ENCODE data around the gene ESCO1.

ESCO1 gene

GRCh38 chr18:21604671-21605070 is 4.2 kb upstream of the ESCO1 start:
- no peaks in the 10 kb centered on the region for H3K36me3 ChIP-seq
- no peak for TF ChIP-seq CTCF (IDR thresholded peaks at IDR 0.05)
- no peaks in the 10 kb centered on the region for H3K9me3 ChIP-seq
- H3K27me3 ChIP-seq, result no peaks in the 10 kb centered on the region
- no peak overlapping the region for H3K4me3 ChIP-seq (ENCODE audit: low read depth in 1 of 2, low read length in 1 of 2)
- H3K27ac ChIP-seq, result no peak overlapping the region
- H3K4me1 ChIP-seq (ENCODE audit: control insufficient read depth in 1 of 2, insufficient read depth in 1 of 2, low read depth in 1 of 2, low read length in 1 of 2), result peaks cover 19 to 25% of the 10 kb centered on the region in 2 experiments

- Histone ChIP-seq H3K27ac (peak overlapping the region; percentile 95), H3K9me3 (no peaks in the 10 kb centered on the region), H3K4me1 (ENCODE audit: control insufficient read depth in 1 of 2, insufficient read depth in 1 of 2, low read depth in 1 of 2, low read length in 1 of 2) (peaks cover 32 to 43% of the 10 kb centered on the region in 2 experiments), H3K4me3 (ENCODE audit: low read depth in 1 of 2, low read length in 1 of 2) (peak overlapping the region; percentile 19 to 88), H3K36me3 (no peaks in the 10 kb centered on the region), H3K27me3 (no peaks in the 10 kb centered on the region)
- TF ChIP-seq CTCF (IDR thresholded peaks at IDR 0.05), result no peak
Measured at GRCh38 chr18:21602299-21602587, 1.7 kb upstream of the ESCO1 start.

GRCh38 chr18:21599585-21600525 is 649 bp downstream of the ESCO1 start:
- peak overlapping the region; percentile 87 to 88 for H3K4me3 ChIP-seq (ENCODE audit: low read depth in 1 of 2, low read length in 1 of 2)
- peak overlapping the region; percentile 95 for H3K27ac ChIP-seq
- TF ChIP-seq CTCF (IDR thresholded peaks at IDR 0.05), result no peak
- H3K4me1 ChIP-seq (ENCODE audit: control insufficient read depth in 1 of 2, insufficient read depth in 1 of 2, low read depth in 1 of 2, low read length in 1 of 2), result peaks cover 32 to 43% of the 10 kb centered on the region in 2 experiments
- no peaks in the 10 kb centered on the region for H3K36me3 ChIP-seq
- H3K27me3 ChIP-seq, result no peaks in the 10 kb centered on the region
- no peaks in the 10 kb centered on the region for H3K9me3 ChIP-seq

- no peaks in the 10 kb centered on the region for H3K27me3 ChIP-seq
- peak overlapping the region; percentile 95 for H3K27ac ChIP-seq
- H3K4me1 ChIP-seq (ENCODE audit: control insufficient read depth in 1 of 2, insufficient read depth in 1 of 2, low read depth in 1 of 2, low read length in 1 of 2), result peaks cover 32 to 43% of the 10 kb centered on the region in 2 experiments
- H3K9me3 ChIP-seq, result no peaks in the 10 kb centered on the region
- no peak for TF ChIP-seq CTCF (IDR thresholded peaks at IDR 0.05)
- peak overlapping the region; percentile 87 to 88 for H3K4me3 ChIP-seq (ENCODE audit: low read depth in 1 of 2, low read length in 1 of 2)
- H3K36me3 ChIP-seq, result no peaks in the 10 kb centered on the region
Measured at GRCh38 chr18:21598726-21599584, 1.5 kb downstream of the ESCO1 start.

- no peaks in the 10 kb centered on the region for H3K36me3 ChIP-seq
- no peak overlapping the region for H3K4me3 ChIP-seq (ENCODE audit: low read depth in 1 of 2, low read length in 1 of 2)
- peaks cover 32 to 40% of the 10 kb centered on the region in 2 experiments for H3K4me1 ChIP-seq (ENCODE audit: control insufficient read depth in 1 of 2, insufficient read depth in 1 of 2, low read depth in 1 of 2, low read length in 1 of 2)
- H3K27me3 ChIP-seq, result no peaks in the 10 kb centered on the region
- no peak for TF ChIP-seq CTCF (IDR thresholded peaks at IDR 0.05)
- no peak overlapping the region for H3K27ac ChIP-seq
- no peaks in the 10 kb centered on the region for H3K9me3 ChIP-seq
Measured at GRCh38 chr18:21597620-21598019, 2.9 kb downstream of the ESCO1 start.
